Limb (tissue), 2 donors: ENCODE measurements around the gene RAB31.

Source experiments
- DNase-seq, 2 donors: peaks; one replicate each; pipeline ENCODE4 v3.0.0-alpha.2; 2016; ENCODE audit errors: extremely low spot score in 2 of 2

The RAB31 gene

GRCh38 chr18:9787712-9788111 lies 79.6 kb downstream of the RAB31 start:
- DNase-seq = no peak

GRCh38 chr18:9788140-9788539 lies 80.0 kb downstream of the RAB31 start:
- no peak for DNase-seq

- DNase-seq = no peak
Measured at GRCh38 chr18:9788860-9789259, 80.8 kb downstream of the RAB31 start.

- no peak for DNase-seq
Measured at GRCh38 chr18:9790261-9790660, 82.2 kb downstream of the RAB31 start.

GRCh38 chr18:9791991-9792390 lies 83.9 kb downstream of the RAB31 start:
- no peak for DNase-seq

- DNase-seq = no peak
Measured at GRCh38 chr18:9792565-9793245, 84.6 kb downstream of the RAB31 start.

GRCh38 chr18:9796011-9796410 lies 87.9 kb downstream of the RAB31 start:
- DNase-seq = no peak

- no peak for DNase-seq
Measured at GRCh38 chr18:9796935-9797549, 88.9 kb downstream of the RAB31 start.

- no peak for DNase-seq
Measured at GRCh38 chr18:9802175-9803062, 94.3 kb downstream of the RAB31 start.

- no peak for DNase-seq
Measured at GRCh38 chr18:9803063-9803697, 95.1 kb downstream of the RAB31 start.

- no peak for DNase-seq
Measured at GRCh38 chr18:9803698-9804516, 95.8 kb downstream of the RAB31 start.

GRCh38 chr18:9804517-9805104 lies 96.5 kb downstream of the RAB31 start:
- DNase-seq = no peak

GRCh38 chr18:9806905-9807304 lies 98.8 kb downstream of the RAB31 start:
- DNase-seq = no peak

GRCh38 chr18:9808295-9809241 lies 100.5 kb downstream of the RAB31 start:
- DNase-seq = peak; percentile 59 to 61

GRCh38 chr18:9809697-9810096 lies 101.6 kb downstream of the RAB31 start:
- no peak for DNase-seq

GRCh38 chr18:9810299-9810698 lies 102.2 kb downstream of the RAB31 start:
- no peak for DNase-seq

GRCh38 chr18:9810994-9811705 lies 103.0 kb downstream of the RAB31 start:
- no peak for DNase-seq

GRCh38 chr18:9811978-9812377 lies 103.9 kb downstream of the RAB31 start:
- no peak for DNase-seq

GRCh38 chr18:9814431-9814830 lies 106.3 kb downstream of the RAB31 start:
- no peak for DNase-seq
